SK-N-SH (cell line): ENCODE measurements around the gene CGB2. TPM values are rescaled to one million over a fixed set of nuclear protein-coding genes. Genes with fewer than 3 reads are reported as not detected.
"Not testable (repeated sequence)": the region's sequence is repeated elsewhere in the genome, so short reads cannot be mapped to it uniquely, and the experiment has no call there.

ENCODE experiments used
- CTCF ChIA-PET: fragments of 300-600, 350-600 bp; formaldehyde crosslinking; extraction: SDS; loops from one replicate; lab custom pipeline; 2021; lab: Yijun Ruan, JAX
- POLR2A ChIA-PET: fragments of 350-600 bp; sonication (Branson Sonifier 250); formaldehyde crosslinking; extraction: SDS; loops from one replicate; lab custom pipeline; 2020; ENCODE audit warnings: antibody characterized with exemption, inconsistent platforms; lab: Yijun Ruan, JAX
- DNase-seq: peaks from one replicate; pipeline ENCODE4 v3.0.0; 2012
- H2AFZ ChIP-seq: fragments of 200-600 bp; sonication (generic); 2 replicates; pipeline ENCODE4 v1.8.1; 2016; ENCODE audit warnings: antibody characterized with exemption, mild to moderate bottlenecking, low read depth
- H3F3A ChIP-seq: fragments of 200-600 bp; sonication (generic); replicated peaks from 2 replicates; pipeline ENCODE3; 2016; ENCODE audit warnings: antibody characterized with exemption, mild to moderate bottlenecking; ENCODE audit not compliant: insufficient read depth
- H3K27ac ChIP-seq, 2 experiments: fragments of 200-500 bp in 1 of 2; fragments of 200-600 bp in 1 of 2; sonication (Bioruptor generic) in 1 of 2; sonication (generic), shearing (Covaris generic) in 1 of 2; 2 replicates each; pipeline versions ENCODE4 v1.5.1 to v1.6.1; 2014 to 2016; ENCODE audit warnings: low read depth in 2 of 2, inconsistent platforms in 1 of 2, low read length in 1 of 2, mild to moderate bottlenecking in 1 of 2, mixed read lengths in 1 of 2
- H3K27me3 ChIP-seq: fragments of 200-600 bp; sonication (generic), shearing (Covaris generic); 2 replicates; pipeline ENCODE4 v1.6.1; 2016; ENCODE audit warnings: mixed run types; ENCODE audit not compliant: insufficient read depth
- H3K36me3 ChIP-seq, 2 experiments: fragments of 200-500 bp in 1 of 2; fragments of 200-600 bp in 1 of 2; sonication (Bioruptor generic) in 1 of 2; sonication (generic) in 1 of 2; replicated peaks in 1 of 2; 2 replicates each; pipeline versions ENCODE3 to v1.5.1; 2014 to 2016; ENCODE audit warnings: low read length in 1 of 2, mild to moderate bottlenecking in 1 of 2; ENCODE audit not compliant: insufficient read depth in 2 of 2, control insufficient read depth in 1 of 2
- H3K4me1 ChIP-seq, 2 experiments: fragments of 200-500 bp in 1 of 2; fragments of 200-600 bp in 1 of 2; sonication (Bioruptor generic) in 1 of 2; sonication (generic), shearing (Covaris generic) in 1 of 2; 2 replicates each; pipeline versions ENCODE4 v1.5.1 to v1.6.1; 2014 to 2016; ENCODE audit warnings: low read depth in 1 of 2, low read length in 1 of 2, mixed run types in 1 of 2; ENCODE audit not compliant: insufficient read depth in 2 of 2, control insufficient read depth in 1 of 2
- H3K4me2 ChIP-seq: fragments of 200-600 bp; sonication (generic), shearing (Covaris generic); 2 replicates; pipeline ENCODE4 v1.6.1; 2017; ENCODE audit warnings: mixed run types
- H3K4me3 ChIP-seq, 2 experiments: fragments of 200-500 bp in 1 of 2; fragments of 200-600 bp in 1 of 2; sonication (Bioruptor generic) in 1 of 2; sonication (generic), shearing (Covaris generic) in 1 of 2; 2 replicates each; pipeline versions ENCODE4 v1.5.1 to v1.8.1; 2014 to 2016; ENCODE audit warnings: low read depth in 2 of 2, inconsistent platforms in 1 of 2, low read length in 1 of 2, mild to moderate bottlenecking in 1 of 2, mixed read lengths in 1 of 2, moderate library complexity in 1 of 2
- H3K79me2 ChIP-seq: fragments of 200-600 bp; sonication (generic); 2 replicates; pipeline ENCODE4 v1.8.1; 2017; ENCODE audit warnings: mild to moderate bottlenecking; ENCODE audit not compliant: insufficient read depth
- H3K9ac ChIP-seq: fragments of 200-600 bp; sonication (generic); 2 replicates; pipeline ENCODE4 v1.6.1; 2017; ENCODE audit warnings: mixed run types
- H3K9me2 ChIP-seq: fragments of 200-600 bp; sonication (generic); 2 replicates; pipeline ENCODE4 v1.6.1; 2017; ENCODE audit warnings: mixed run types
- H3K9me3 ChIP-seq: fragments of 200-600 bp; sonication (generic); 2 replicates; pipeline ENCODE4 v1.6.1; 2017; ENCODE audit warnings: mixed run types, mild to moderate bottlenecking, moderate library complexity
- H4K20me1 ChIP-seq: fragments of 200-600 bp; sonication (generic); 2 replicates; pipeline ENCODE4 v1.6.1; 2017; ENCODE audit warnings: mild to moderate bottlenecking, mixed run types; ENCODE audit not compliant: insufficient read depth
- CTCF ChIP-seq: fragments of 200-600 bp; sonication (generic); IDR thresholded peaks from 2 replicates; pipeline ENCODE4 v1.6.1; 2017; ENCODE audit warnings: antibody characterized with exemption, mild to moderate bottlenecking, moderate library complexity
- EP300 ChIP-seq, 2 experiments: IDR thresholded peaks; 2 replicates each; pipeline versions ENCODE4 v1.4.0 to v1.6.1; 2012; ENCODE audit warnings: borderline replicate concordance in 1 of 2, low read depth in 1 of 2, low read length in 1 of 2
- FOSL2 ChIP-seq: IDR thresholded peaks from 2 replicates; pipeline ENCODE4 v1.4.0; 2012; ENCODE audit warnings: low read depth, mild to moderate bottlenecking, moderate library complexity, borderline replicate concordance
- FOXM1 ChIP-seq: IDR thresholded peaks from 2 replicates; pipeline ENCODE4 v1.4.0; 2012; ENCODE audit warnings: low read depth, mild to moderate bottlenecking
- MAX ChIP-seq: IDR thresholded peaks from 2 replicates; pipeline ENCODE4 v1.4.0; 2012; ENCODE audit warnings: low read depth
- MEF2A ChIP-seq: IDR thresholded peaks from 2 replicates; pipeline ENCODE4 v1.4.0; 2012; ENCODE audit warnings: low read depth, borderline replicate concordance
- MXI1 ChIP-seq: IDR thresholded peaks from 2 replicates; pipeline ENCODE4 v1.6.1; 2012; ENCODE audit warnings: mild to moderate bottlenecking, low read depth, low read length, improper control_type of control experiment
- POLR2AphosphoS5 ChIP-seq: IDR thresholded peaks from 2 replicates; pipeline ENCODE4 v1.6.1; 2012; ENCODE audit warnings: low read depth, low read length
- RFX5 ChIP-seq: IDR thresholded peaks from 2 replicates; pipeline ENCODE4 v1.6.1; 2012; ENCODE audit warnings: mild to moderate bottlenecking, improper control_type of control experiment, low read length
- RXRA ChIP-seq: IDR thresholded peaks from 2 replicates; pipeline ENCODE4 v1.4.0; 2012; ENCODE audit warnings: low read depth, mild to moderate bottlenecking, borderline replicate concordance
- SIN3A ChIP-seq: IDR thresholded peaks from 2 replicates; pipeline ENCODE4 v1.6.1; 2012; ENCODE audit warnings: low read depth, mild to moderate bottlenecking, low read length, moderate library complexity, borderline replicate concordance
- TAF1 ChIP-seq: IDR thresholded peaks from 2 replicates; pipeline ENCODE4 v1.6.1; 2012; ENCODE audit warnings: low read depth, mild to moderate bottlenecking, low read length, moderate library complexity, borderline replicate concordance
- TEAD4 ChIP-seq: IDR thresholded peaks from 2 replicates; pipeline ENCODE4 v1.4.0; 2012; ENCODE audit warnings: mild to moderate bottlenecking, borderline replicate concordance; ENCODE audit not compliant: insufficient read depth
- USF2 ChIP-seq: fragments of 150-350 bp; IDR thresholded peaks from 2 replicates; pipeline ENCODE4 v1.6.1; 2017; ENCODE audit warnings: antibody characterized with exemption, low read length, low read depth, borderline replicate concordance
- WGBS: methylation state at CpG from one replicate; pipeline ENCODE4 v1.1.6; 2017; ENCODE audit warnings: low lambda C conversion rate; 5-methylcytosine and 5-hydroxymethylcytosine counted together
- polyA plus RNA-seq, 3 experiments: library from polyadenylated mRNA; depleted of rRNA; stranded (reverse); fragments of >200 nt; gene quantifications; 2 replicates each; pipeline ENCODE4 v1.2.3, GENCODE V29; 2012

The CGB2 gene
- polyA plus RNA-seq, 1 of the 3 experiments (the other 2 are of a cell fraction), result 0.64 TPM

- DNase-seq, POLR2A ChIA-PET, H3K27me3 ChIP-seq, H3K36me3 ChIP-seq, CTCF ChIA-PET, H3K4me3 ChIP-seq, H3K4me2 ChIP-seq, H3K27ac ChIP-seq, H3F3A ChIP-seq, H3K9me2 ChIP-seq, H3K9me3 ChIP-seq, H4K20me1 ChIP-seq, H3K79me2 ChIP-seq, H2AFZ ChIP-seq, H3K9ac ChIP-seq, H3K4me1 ChIP-seq: not testable (repeated sequence)
- WGBS, result 61% methylated on average over 3 of the region's 4 CpGs
Observed at GRCh38 chr19:49049834-49050233, 18.1 kb downstream of the CGB2 start.

- H3K9ac ChIP-seq, result not testable (repeated sequence)
- peak overlapping the region; percentile 37; the same call in 1 of the 2 replicates for H3K4me2 ChIP-seq
Observed at GRCh38 chr19:49050376-49051033, 18.8 kb downstream of the CGB2 start.

GRCh38 chr19:49056101-49056901, 24.6 kb downstream of the CGB2 start:
- H3K4me3 ChIP-seq, result peak overlapping the region; percentile 55 to 71
- TF ChIP-seq EP300 (IDR thresholded peaks at IDR 0.05; ENCODE audit: borderline replicate concordance in 1 of 2, low read depth in 1 of 2, low read length in 1 of 2) (no peak), FOXM1 (no peak), USF2 (no peak), MEF2A (no peak), CTCF (peak; percentile 39), FOSL2 (no peak), MAX (peak; percentile 71; the same call in 1 of the 2 replicates), RXRA (no peak), RFX5 (no peak), MXI1 (peak; percentile 22; the same call in 1 of the 2 replicates), POLR2AphosphoS5 (no peak), SIN3A (no peak), TAF1 (0 out of 2 replicates have a peak, but pooled peaks have one; percentile 29), TEAD4 (no peak)

More at GRCh38 chr19:49050376-49051033, 18.8 kb downstream of the CGB2 start:
- H4K20me1 ChIP-seq, H3K27me3 ChIP-seq, H3K4me1 ChIP-seq, DNase-seq, H3K9me2 ChIP-seq, H3K79me2 ChIP-seq, H3K36me3 ChIP-seq, H3F3A ChIP-seq, H3K9me3 ChIP-seq, POLR2A ChIA-PET, H3K4me3 ChIP-seq: not testable (repeated sequence)
- TF ChIP-seq FOSL2, result peak; percentile 30; the same call in 1 of the 2 replicates
- WGBS, result 40% methylated on average over 5 of the region's 24 CpGs
- Histone ChIP-seq H3K27ac (peak overlapping the region in 1 of 2 experiments; percentile 44; a peak in 1 of 4 replicates), H2AFZ (peak overlapping the region; percentile 46; the same call in 1 of the 2 replicates)
- CTCF ChIA-PET, result interaction anchor here (1.0 kb wide), 1 partner anchor 9 kb away, joined by 3 read pairs; no protein-coding TSS in a partner anchor

More at GRCh38 chr19:49056101-49056901, 24.6 kb downstream of the CGB2 start:
- Histone ChIP-seq H3K79me2 (peaks cover 48% of the 10 kb centered on the region), H3K36me3 (no peaks in the 10 kb centered on the region), H3K9ac (peak overlapping the region; percentile 62; the same call in 1 of the 2 replicates), H4K20me1 (no peaks in the 10 kb centered on the region), H3K9me2 (no peaks in the 10 kb centered on the region), H3K27me3 (no peaks in the 10 kb centered on the region), H3K4me1 (peaks cover 0 to 15% of the 10 kb centered on the region in 2 experiments; a peak in 2 of 4 replicates), H3F3A (peaks cover 14% of the 10 kb centered on the region), H2AFZ (peak overlapping the region; percentile 82), H3K27ac (peak overlapping the region in 1 of 2 experiments; percentile 40; a peak in 1 of 4 replicates), H3K4me2 (peak overlapping the region; percentile 93), H3K9me3 (no peaks in the 10 kb centered on the region)
- CTCF ChIA-PET, result interaction anchor here (0.9 to 3.2 kb wide), 5 partner anchors 13 to 169 kb away, joined by 4 to 13 read pairs (median 6); no protein-coding TSS in a partner anchor
- DNase-seq, result peak; percentile 91
- POLR2A ChIA-PET, result no interaction called here
- WGBS, result 5% methylated on average over 22 of the region's 63 CpGs
